IMR-90 (cell line): ENCODE results near the gene CTIF. TPM values are rescaled to one million over a fixed set of nuclear protein-coding genes. Genes with fewer than 3 reads are reported as not detected.

ENCODE experiments used
- ATAC-seq: fragments of 200-7000 bp; cut with Tn5 transposase; 2 replicates; pipeline ENCODE4 v1.9.1; 2020; ENCODE audit warnings: low read depth, mild to moderate bottlenecking, moderate library complexity
- BruUV-seq: library from RNA; stranded (reverse); fragments of 400-500 nt; replicated peaks from 2 replicates; lab custom pipeline; 2021; lab: Mats Ljungman, UMichigan
- CTCF ChIA-PET: fragments of 300-600 bp; formaldehyde crosslinking; extraction: SDS; loops from one replicate; lab custom pipeline; 2021; ENCODE audit warnings: antibody characterized with exemption; lab: Yijun Ruan, JAX
- POLR2A ChIA-PET: fragments of 300-600 bp; sonication (Branson Sonifier 250); formaldehyde crosslinking; loops from one replicate; lab custom pipeline; 2022; ENCODE audit warnings: antibody characterized with exemption; ENCODE audit not compliant: unreplicated experiment; lab: Charles Lee
- DNase-seq: peaks from one replicate; pipeline ENCODE4 v3.0.0; 2013
- H2AFZ ChIP-seq: replicated peaks from 2 replicates; pipeline ENCODE3; 2013; ENCODE audit warnings: low read length, mild to moderate bottlenecking; ENCODE audit not compliant: poor library complexity
- H2AK5ac ChIP-seq: 2 replicates; pipeline ENCODE4 v1.6.1; 2013; ENCODE audit warnings: low read depth, low read length, inconsistent platforms
- H2AK9ac ChIP-seq: replicated peaks from 2 replicates; pipeline ENCODE3; 2013; ENCODE audit warnings: mild to moderate bottlenecking, low read depth, low read length, moderate library complexity; ENCODE audit not compliant: poor library complexity
- H2BK120ac ChIP-seq: 2 replicates; pipeline ENCODE4 v1.6.1; 2013; ENCODE audit warnings: low read depth, low read length, inconsistent platforms
- H2BK15ac ChIP-seq: 3 replicates; pipeline ENCODE4 v1.6.1; 2013; ENCODE audit warnings: low read depth, low read length, inconsistent platforms
- H2BK20ac ChIP-seq: 2 replicates; pipeline ENCODE4 v1.6.1; 2013; ENCODE audit warnings: low read depth, mild to moderate bottlenecking, inconsistent platforms, low read length, moderate library complexity
- H2BK5ac ChIP-seq: 2 replicates; pipeline ENCODE4 v1.6.1; 2013; ENCODE audit warnings: mild to moderate bottlenecking, low read depth, low read length, inconsistent platforms; ENCODE audit not compliant: poor library complexity, severe bottlenecking
- H3K14ac ChIP-seq: replicated peaks from 2 replicates; pipeline ENCODE4 v1.6.1; 2013; ENCODE audit warnings: low read depth, low read length, inconsistent platforms
- H3K18ac ChIP-seq: 2 replicates; pipeline ENCODE4 v1.6.1; 2013; ENCODE audit warnings: low read depth, low read length, control low read depth
- H3K23ac ChIP-seq: 2 replicates; pipeline ENCODE4 v1.6.1; 2013; ENCODE audit warnings: low read depth, low read length, inconsistent platforms
- H3K27ac ChIP-seq: 2 replicates; pipeline ENCODE4 v1.5.1; 2013; ENCODE audit warnings: mild to moderate bottlenecking, control low read depth, low read length; ENCODE audit not compliant: insufficient read depth
- H3K27me3 ChIP-seq: 2 replicates; pipeline ENCODE4 v1.6.1; 2013; ENCODE audit warnings: low read length; ENCODE audit not compliant: control insufficient read depth, insufficient read depth
- H3K36me3 ChIP-seq: 2 replicates; pipeline ENCODE4 v1.6.1; 2013; ENCODE audit warnings: low read length, mixed read lengths; ENCODE audit not compliant: control insufficient read depth, insufficient read depth
- H3K4ac ChIP-seq: 2 replicates; pipeline ENCODE4 v1.6.1; 2013; ENCODE audit warnings: low read depth, low read length, inconsistent platforms
- H3K4me1 ChIP-seq: 2 replicates; pipeline ENCODE4 v1.6.1; 2013; ENCODE audit warnings: low read length, mixed read lengths; ENCODE audit not compliant: control insufficient read depth, insufficient read depth
- H3K4me2 ChIP-seq: 2 replicates; pipeline ENCODE4 v1.6.1; 2013; ENCODE audit warnings: low read depth, mild to moderate bottlenecking, control low read depth, low read length, moderate library complexity
- H3K4me3 ChIP-seq: 2 replicates; pipeline ENCODE4 v1.5.1; 2013; ENCODE audit warnings: low read depth, mild to moderate bottlenecking, control low read depth, low read length, moderate library complexity; ENCODE audit not compliant: insufficient read depth
- H3K56ac ChIP-seq: 2 replicates; pipeline ENCODE4 v1.6.1; 2013; ENCODE audit warnings: low read length, inconsistent platforms; ENCODE audit not compliant: insufficient read depth; ENCODE audit errors: extremely low read depth
- H3K79me1 ChIP-seq, 2 experiments: 2 replicates each; pipeline ENCODE4 v1.6.1; 2013; ENCODE audit warnings: low read length in 2 of 2, inconsistent platforms in 1 of 2, low read depth in 1 of 2
- H3K9ac ChIP-seq: 2 replicates; pipeline ENCODE4 v1.6.1; 2013; ENCODE audit warnings: low read depth, low read length, control low read depth
- H3K9me1 ChIP-seq: 2 replicates; pipeline ENCODE4 v1.6.1; 2013; ENCODE audit warnings: low read length, inconsistent platforms; ENCODE audit not compliant: insufficient read depth
- H3K9me3 ChIP-seq: 2 replicates; pipeline ENCODE4 v1.6.1; 2013; ENCODE audit warnings: low read length; ENCODE audit not compliant: control insufficient read depth, insufficient read depth
- H4K20me1 ChIP-seq: 2 replicates; pipeline ENCODE4 v1.6.1; 2013; ENCODE audit warnings: low read length, inconsistent platforms; ENCODE audit not compliant: insufficient read depth
- H4K5ac ChIP-seq: 2 replicates; pipeline ENCODE4 v1.6.1; 2013; ENCODE audit warnings: mild to moderate bottlenecking, low read depth, low read length, control low read depth
- H4K8ac ChIP-seq, 2 experiments: 2 replicates each; pipeline ENCODE4 v1.6.1; 2013; ENCODE audit warnings: low read depth in 2 of 2, low read length in 2 of 2, control low read depth in 1 of 2, inconsistent platforms in 1 of 2
- H4K91ac ChIP-seq: 2 replicates; pipeline ENCODE4 v1.6.1; 2013; ENCODE audit warnings: low read depth, low read length, inconsistent platforms; ENCODE audit not compliant: insufficient read depth
- BHLHE40 ChIP-seq: fragments of 150-350 bp; IDR thresholded peaks from 2 replicates; pipeline ENCODE4 v1.6.1; 2016; ENCODE audit warnings: mild to moderate bottlenecking, low read depth, low read length
- CEBPB ChIP-seq: IDR thresholded peaks from 2 replicates; pipeline ENCODE4 v1.6.1; 2012; ENCODE audit warnings: low read depth, low read length, improper control_type of control experiment
- CHD1 ChIP-seq: IDR thresholded peaks from 2 replicates; pipeline ENCODE4 v1.6.1; 2012; ENCODE audit warnings: low read depth, low read length, improper control_type of control experiment
- FOS ChIP-seq: fragments of 150-350 bp; IDR thresholded peaks from 2 replicates; pipeline ENCODE4 v1.6.1; 2016; ENCODE audit warnings: low read depth, low read length
- MAFK ChIP-seq: IDR thresholded peaks from 2 replicates; pipeline ENCODE4 v1.6.1; 2012; ENCODE audit warnings: low read depth, low read length, improper control_type of control experiment
- MAZ ChIP-seq: IDR thresholded peaks from 2 replicates; pipeline ENCODE4 v1.6.1; 2012; ENCODE audit warnings: low read depth, mild to moderate bottlenecking, low read length, improper control_type of control experiment, moderate library complexity, borderline replicate concordance
- MXI1 ChIP-seq: IDR thresholded peaks from 2 replicates; pipeline ENCODE4 v1.6.1; 2012; ENCODE audit warnings: low read depth, mild to moderate bottlenecking, low read length, moderate library complexity, borderline replicate concordance
- NFE2L2 ChIP-seq: fragments of 150-350 bp; IDR thresholded peaks from 2 replicates; pipeline ENCODE4 v1.6.1; 2016; ENCODE audit warnings: low read depth, mild to moderate bottlenecking, low read length
- POLR2A ChIP-seq: IDR thresholded peaks from 2 replicates; pipeline ENCODE4 v1.6.1; 2012; ENCODE audit warnings: mild to moderate bottlenecking, low read depth, low read length
- RAD21 ChIP-seq: IDR thresholded peaks from 2 replicates; pipeline ENCODE4 v1.6.1; 2012; ENCODE audit warnings: low read length, improper control_type of control experiment
- RCOR1 ChIP-seq: IDR thresholded peaks from 2 replicates; pipeline ENCODE4 v1.6.1; 2012; ENCODE audit warnings: mild to moderate bottlenecking, low read length, improper control_type of control experiment; ENCODE audit not compliant: insufficient replicate concordance
- RFX5 ChIP-seq: IDR thresholded peaks from 2 replicates; pipeline ENCODE4 v1.8.0; 2012; ENCODE audit warnings: low read depth, mild to moderate bottlenecking, low read length, moderate library complexity
- SMC3 ChIP-seq: fragments of 150-350 bp; IDR thresholded peaks from 2 replicates; pipeline ENCODE4 v1.6.1; 2016; ENCODE audit warnings: low read depth, mild to moderate bottlenecking, antibody characterized with exemption, low read length, moderate library complexity
- USF2 ChIP-seq: fragments of 150-350 bp; IDR thresholded peaks from 2 replicates; pipeline ENCODE4 v1.6.1; 2017; ENCODE audit warnings: mild to moderate bottlenecking, antibody characterized with exemption, low read length, low read depth
- WGBS, 2 experiments: methylation state at CpG; one replicate each; pipeline versions ENCODE4 v1.1.5 to v1.1.7; 2013; ENCODE audit warnings: missing lambda C conversion rate in 2 of 2; ENCODE audit not compliant: insufficient read length in 1 of 2; ENCODE audit errors: extremely low coverage in 2 of 2; 5-methylcytosine and 5-hydroxymethylcytosine counted together
- dilution Hi-C: fragments of 300-500 bp; cut with HindIII; formaldehyde crosslinking; loops from one replicate; pipeline ENCODE4 v1.14.3; 2018; ENCODE audit warnings: low sequenced_read_pairs; ENCODE audit not compliant: unreplicated experiment
- in situ Hi-C: fragments of 300-500 bp; cut with MboI; formaldehyde crosslinking; loops from 3 replicates; pipeline ENCODE4 v1.14.3; 2019; ENCODE audit warnings: low sequenced_read_pairs, inconsistent platforms, mixed read lengths
- intact Hi-C: fragments of 100-400 bp; cut with micrococcal nuclease; formaldehyde crosslinking; loops from 2 replicates; pipeline ENCODE4 v1.10.0; 2022
- polyA plus RNA-seq, 3 experiments: library from polyadenylated mRNA; depleted of rRNA; stranded (reverse); fragments of >200 nt; gene quantifications; 2 replicates each; pipeline ENCODE4 v1.2.3, GENCODE V29; 2012; ENCODE audit warnings: low replicate concordance in 1 of 3
- total RNA-seq: library from RNA; depleted of rRNA; stranded (reverse); fragments of >200 nt; gene quantifications from 2 replicates; pipeline ENCODE4 v1.2.3, GENCODE V29; 2012
- TF ChIP-seq, protein P1 (sequence below): fragments of 150-350 bp; IDR thresholded peaks from 2 replicates; pipeline ENCODE4 v1.6.1; 2016; ENCODE audit warnings: low read depth, mild to moderate bottlenecking, low read length, moderate library complexity, borderline replicate concordance
- TF ChIP-seq, protein P2 (sequence below): conservative IDR thresholded peaks from 2 replicates; pipeline ENCODE4 v1.5.1; 2012; ENCODE audit warnings: mild to moderate bottlenecking, low read depth, low read length, improper control_type of control experiment

Gene CTIF
- total and polyA plus RNA-seq, 2 of the 4 experiments (the other 2 are of a cell fraction) = 25.1 to 57.0 TPM

DNA sequence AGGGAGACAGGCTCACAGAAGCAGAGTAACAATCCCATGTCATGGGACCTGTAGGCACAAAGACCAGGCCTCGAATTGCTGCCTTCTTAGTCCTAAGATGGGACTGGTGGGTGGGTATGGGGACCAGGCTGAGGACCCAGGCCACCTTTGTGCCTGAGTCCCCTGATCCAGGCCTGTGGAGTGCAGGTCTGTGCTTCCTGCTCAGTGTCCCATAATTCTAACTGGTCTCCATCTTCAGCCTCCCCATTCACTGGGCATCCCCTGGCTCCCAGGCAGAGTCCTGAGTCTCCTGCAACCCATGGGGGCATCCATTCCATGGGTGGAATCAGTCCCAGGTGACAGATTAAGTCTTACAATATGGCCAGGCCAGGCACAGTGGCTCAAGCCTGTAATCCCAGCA, 328.0 kb downstream of the CTIF start:
- Histone ChIP-seq H4K8ac (no peak overlapping the region), H3K9me3 (peaks cover 4% of the 10 kb centered on the region), H2BK120ac (no peak overlapping the region), H3K36me3 (peaks cover 15% of the 10 kb centered on the region; the same call in 1 of the 2 replicates), H2BK5ac (no peak overlapping the region), H3K56ac (no peak overlapping the region), H3K4me2 (no peak overlapping the region), H3K14ac (no peak overlapping the region), H3K4me3 (no peak overlapping the region), H2AFZ (no peak overlapping the region), H3K9ac (no peak overlapping the region), H4K91ac (no peak overlapping the region), H3K79me1 (peaks cover 0 to 11% of the 10 kb centered on the region in 2 experiments; a peak in 2 of 4 replicates), H3K4ac (no peak overlapping the region), H4K5ac (no peak overlapping the region), H3K27ac (no peak overlapping the region), H3K23ac (no peak overlapping the region), H3K27me3 (no peaks in the 10 kb centered on the region), H2AK5ac (peak overlapping the region; percentile 60; the same call in 1 of the 2 replicates), H3K9me1 (peaks cover 6% of the 10 kb centered on the region; the same call in 1 of the 2 replicates), H2BK20ac (no peak overlapping the region; the same call in 1 of the 2 replicates), H4K20me1 (no peaks in the 10 kb centered on the region; the same call in 1 of the 2 replicates), H2BK15ac (no peak overlapping the region), H3K18ac (no peak overlapping the region), H2AK9ac (peak overlapping the region; percentile 79), H3K4me1 (peaks cover 12% of the 10 kb centered on the region; the same call in 1 of the 2 replicates)
- DNase-seq (no peak), ATAC-seq (no peak)
- TF ChIP-seq NFE2L2 = no peak
- no peak for TF ChIP-seq MAZ
- no peak for TF ChIP-seq MXI1
- TF ChIP-seq MAFK = no peak
- no peak for TF ChIP-seq BHLHE40
- TF ChIP-seq SMC3 = no peak
- no peak for TF ChIP-seq USF2
- TF ChIP-seq CEBPB = no peak
- TF ChIP-seq RAD21 = no peak
- TF ChIP-seq, protein P1, sequence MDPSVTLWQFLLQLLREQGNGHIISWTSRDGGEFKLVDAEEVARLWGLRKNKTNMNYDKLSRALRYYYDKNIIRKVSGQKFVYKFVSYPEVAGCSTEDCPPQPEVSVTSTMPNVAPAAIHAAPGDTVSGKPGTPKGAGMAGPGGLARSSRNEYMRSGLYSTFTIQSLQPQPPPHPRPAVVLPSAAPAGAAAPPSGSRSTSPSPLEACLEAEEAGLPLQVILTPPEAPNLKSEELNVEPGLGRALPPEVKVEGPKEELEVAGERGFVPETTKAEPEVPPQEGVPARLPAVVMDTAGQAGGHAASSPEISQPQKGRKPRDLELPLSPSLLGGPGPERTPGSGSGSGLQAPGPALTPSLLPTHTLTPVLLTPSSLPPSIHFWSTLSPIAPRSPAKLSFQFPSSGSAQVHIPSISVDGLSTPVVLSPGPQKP = no peak
- no peak for TF ChIP-seq RCOR1
- TF ChIP-seq RFX5 = no peak
- TF ChIP-seq POLR2A = no peak
- no peak for TF ChIP-seq CHD1
- TF ChIP-seq, protein P2, sequence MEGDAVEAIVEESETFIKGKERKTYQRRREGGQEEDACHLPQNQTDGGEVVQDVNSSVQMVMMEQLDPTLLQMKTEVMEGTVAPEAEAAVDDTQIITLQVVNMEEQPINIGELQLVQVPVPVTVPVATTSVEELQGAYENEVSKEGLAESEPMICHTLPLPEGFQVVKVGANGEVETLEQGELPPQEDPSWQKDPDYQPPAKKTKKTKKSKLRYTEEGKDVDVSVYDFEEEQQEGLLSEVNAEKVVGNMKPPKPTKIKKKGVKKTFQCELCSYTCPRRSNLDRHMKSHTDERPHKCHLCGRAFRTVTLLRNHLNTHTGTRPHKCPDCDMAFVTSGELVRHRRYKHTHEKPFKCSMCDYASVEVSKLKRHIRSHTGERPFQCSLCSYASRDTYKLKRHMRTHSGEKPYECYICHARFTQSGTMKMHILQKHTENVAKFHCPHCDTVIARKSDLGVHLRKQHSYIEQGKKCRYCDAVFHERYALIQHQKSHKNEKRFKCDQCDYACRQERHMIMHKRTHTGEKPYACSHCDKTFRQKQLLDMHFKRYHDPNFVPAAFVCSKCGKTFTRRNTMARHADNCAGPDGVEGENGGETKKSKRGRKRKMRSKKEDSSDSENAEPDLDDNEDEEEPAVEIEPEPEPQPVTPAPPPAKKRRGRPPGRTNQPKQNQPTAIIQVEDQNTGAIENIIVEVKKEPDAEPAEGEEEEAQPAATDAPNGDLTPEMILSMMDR = no peak
- no peak for TF ChIP-seq FOS
- dilution Hi-C loops = no loop called here
- ChIA-PET CTCF (no interaction called here), POLR2A (no interaction called here)
- no TSS peak for BruUV-seq
- WGBS, 2 experiments = no CpG with 5 or more reads among the region's 1 CpG
- intact Hi-C loops = loop anchor here (5.0 kb wide), 1 partner anchor 80 kb away; no protein-coding TSS in a partner anchor
- in situ Hi-C loops = no loop called here
